H7 (cell line): ENCODE measurements around the gene TSPO. TPM values are rescaled to one million over a fixed set of nuclear protein-coding genes. Genes with fewer than 3 reads are reported as not detected.

Experiments used
- DNase-seq: peaks from one replicate; pipeline ENCODE4 v3.0.0; 2012
- H3K27me3 ChIP-seq: 2 replicates; pipeline ENCODE4 v1.6.0; 2011; ENCODE audit warnings: mild to moderate bottlenecking, low read length; ENCODE audit not compliant: control insufficient read depth, insufficient read depth
- H3K36me3 ChIP-seq: replicated peaks from 2 replicates; pipeline ENCODE4 v1.5.1; 2011; ENCODE audit warnings: low read length; ENCODE audit not compliant: control insufficient read depth, insufficient read depth
- H3K4me3 ChIP-seq: 2 replicates; pipeline ENCODE4 v1.5.1; 2011; ENCODE audit warnings: low read depth, mild to moderate bottlenecking, control low read depth, low read length, moderate library complexity; ENCODE audit not compliant: insufficient read depth
- total RNA-seq: library from RNA; depleted of rRNA; stranded (reverse); fragments of >200 nt; shearing (Covaris generic); gene quantifications from 2 replicates; pipeline ENCODE4 v1.2.3, GENCODE V29; 2014

Gene TSPO
- total RNA-seq, 1 experiment from 2014 or later, result 39.4 TPM

DNA sequence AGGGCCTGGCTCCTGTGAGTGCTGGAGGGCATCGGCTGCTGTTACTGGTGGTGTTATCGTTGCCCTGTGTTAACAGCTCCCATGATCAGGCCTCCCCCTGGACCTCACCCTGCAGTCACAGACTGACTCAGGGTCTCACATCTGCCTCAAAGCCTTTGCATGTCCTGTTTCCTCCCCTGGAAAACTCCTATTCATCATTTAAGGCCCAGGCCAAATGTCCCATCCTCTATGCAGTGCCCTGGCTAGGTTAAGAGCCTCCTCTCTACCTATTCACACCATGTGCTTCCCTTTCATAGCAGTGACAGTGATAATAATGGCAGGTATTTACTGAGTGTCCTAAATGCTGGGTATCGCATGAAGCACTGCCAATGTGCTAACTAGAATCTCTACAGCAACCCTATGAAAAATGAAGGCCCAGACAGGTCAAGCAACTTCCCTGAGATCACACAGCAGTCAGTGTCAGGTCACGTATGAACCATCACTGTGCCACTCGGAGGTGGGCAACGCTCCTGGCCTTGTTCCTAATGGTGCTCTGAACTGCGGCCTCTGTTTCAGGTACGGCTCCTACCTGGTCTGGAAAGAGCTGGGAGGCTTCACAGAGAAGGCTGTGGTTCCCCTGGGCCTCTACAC lies 9.3 kb downstream of the TSPO start:
- Histone ChIP-seq H3K27me3 (no peaks in the 10 kb centered on the region), H3K4me3 (no peak overlapping the region), H3K36me3 (no peaks in the 10 kb centered on the region)
- no peak for DNase-seq

DNA sequence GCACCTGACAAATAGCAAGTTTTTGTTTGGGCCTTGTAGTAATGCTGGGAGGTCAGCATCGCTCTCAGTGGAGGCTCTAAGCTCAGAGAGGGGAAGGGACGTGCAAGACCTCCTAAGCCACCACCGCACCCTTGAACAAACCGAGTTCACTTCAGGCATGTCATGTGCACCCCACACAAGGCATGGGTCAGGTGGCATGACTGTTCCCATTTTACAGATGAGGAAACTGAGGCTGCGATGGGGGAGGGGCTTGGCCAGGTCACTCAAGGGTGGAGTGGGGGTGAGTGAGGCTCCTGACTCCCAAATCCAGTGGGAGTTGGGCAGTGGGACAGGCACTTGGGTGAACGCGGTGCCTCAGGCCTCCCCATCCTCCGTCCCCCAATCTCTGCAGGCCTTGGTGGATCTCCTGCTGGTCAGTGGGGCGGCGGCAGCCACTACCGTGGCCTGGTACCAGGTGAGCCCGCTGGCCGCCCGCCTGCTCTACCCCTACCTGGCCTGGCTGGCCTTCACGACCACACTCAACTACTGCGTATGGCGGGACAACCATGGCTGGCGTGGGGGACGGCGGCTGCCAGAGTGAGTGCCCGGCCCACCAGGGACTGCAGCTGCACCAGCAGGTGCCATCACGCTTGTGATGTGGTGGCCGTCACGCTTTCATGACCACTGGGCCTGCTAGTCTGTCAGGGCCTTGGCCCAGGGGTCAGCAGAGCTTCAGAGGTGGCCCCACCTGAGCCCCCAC lies 11.2 kb downstream of the TSPO start:
- H3K27me3 ChIP-seq, result no peaks in the 10 kb centered on the region
- no peaks in the 10 kb centered on the region; the same call in 1 of the 2 replicates for H3K36me3 ChIP-seq
- H3K4me3 ChIP-seq, result no peak overlapping the region
- DNase-seq, result no peak

DNA sequence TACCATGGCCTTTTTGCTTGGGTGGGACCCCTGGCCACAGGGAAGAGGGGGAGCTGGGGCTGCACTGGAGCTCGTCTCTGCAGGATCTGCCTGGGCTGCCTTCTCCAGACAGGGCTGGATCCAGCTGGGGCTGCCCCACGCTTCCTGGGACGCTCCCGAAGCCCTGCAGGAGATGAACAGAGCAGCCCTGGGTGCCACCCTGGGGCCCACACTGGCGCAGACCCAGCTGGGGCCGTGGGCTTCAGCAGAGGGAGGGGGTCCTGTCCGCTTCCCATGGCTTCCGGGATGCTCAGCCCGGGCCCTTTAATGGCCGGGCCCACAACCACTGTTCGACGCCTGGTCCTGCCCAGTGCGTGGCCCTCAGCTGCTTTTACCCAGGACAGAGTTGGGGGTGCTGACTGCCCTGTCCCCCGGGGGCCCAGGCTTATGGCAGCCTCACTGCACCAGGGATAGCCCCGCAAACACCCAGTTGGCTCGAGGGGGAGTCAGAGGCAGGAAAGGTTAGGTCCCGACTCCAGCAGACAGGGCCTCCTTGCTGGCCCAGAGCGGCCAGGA lies 12.0 kb downstream of the TSPO start:
- Histone ChIP-seq H3K4me3 (no peak overlapping the region), H3K36me3 (peaks cover 5% of the 10 kb centered on the region), H3K27me3 (no peaks in the 10 kb centered on the region)
- no peak for DNase-seq

DNA sequence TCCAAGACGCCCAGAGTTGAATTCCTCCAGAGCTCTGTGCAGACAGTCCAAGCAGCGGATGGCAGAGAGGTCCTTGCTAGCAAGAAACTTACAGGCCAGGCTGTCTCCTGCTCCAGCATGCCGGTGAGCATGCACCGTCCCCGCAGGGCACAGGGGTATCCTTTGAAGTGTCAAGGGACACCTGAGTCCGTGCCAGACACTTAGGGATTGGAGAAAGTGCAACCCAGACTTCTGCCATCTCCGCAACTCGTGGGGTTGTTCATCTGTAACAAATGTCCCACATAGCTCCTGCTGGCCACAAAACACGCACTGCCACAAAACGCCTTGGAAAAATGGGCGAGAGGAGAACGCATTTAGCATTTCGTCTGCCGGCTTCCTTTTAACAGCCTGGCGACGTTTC lies 13.3 kb downstream of the TSPO start:
- no peaks in the 10 kb centered on the region for H3K27me3 ChIP-seq
- H3K4me3 ChIP-seq, result no peak overlapping the region
- DNase-seq, result no peak
- H3K36me3 ChIP-seq, result peaks cover 7% of the 10 kb centered on the region

DNA sequence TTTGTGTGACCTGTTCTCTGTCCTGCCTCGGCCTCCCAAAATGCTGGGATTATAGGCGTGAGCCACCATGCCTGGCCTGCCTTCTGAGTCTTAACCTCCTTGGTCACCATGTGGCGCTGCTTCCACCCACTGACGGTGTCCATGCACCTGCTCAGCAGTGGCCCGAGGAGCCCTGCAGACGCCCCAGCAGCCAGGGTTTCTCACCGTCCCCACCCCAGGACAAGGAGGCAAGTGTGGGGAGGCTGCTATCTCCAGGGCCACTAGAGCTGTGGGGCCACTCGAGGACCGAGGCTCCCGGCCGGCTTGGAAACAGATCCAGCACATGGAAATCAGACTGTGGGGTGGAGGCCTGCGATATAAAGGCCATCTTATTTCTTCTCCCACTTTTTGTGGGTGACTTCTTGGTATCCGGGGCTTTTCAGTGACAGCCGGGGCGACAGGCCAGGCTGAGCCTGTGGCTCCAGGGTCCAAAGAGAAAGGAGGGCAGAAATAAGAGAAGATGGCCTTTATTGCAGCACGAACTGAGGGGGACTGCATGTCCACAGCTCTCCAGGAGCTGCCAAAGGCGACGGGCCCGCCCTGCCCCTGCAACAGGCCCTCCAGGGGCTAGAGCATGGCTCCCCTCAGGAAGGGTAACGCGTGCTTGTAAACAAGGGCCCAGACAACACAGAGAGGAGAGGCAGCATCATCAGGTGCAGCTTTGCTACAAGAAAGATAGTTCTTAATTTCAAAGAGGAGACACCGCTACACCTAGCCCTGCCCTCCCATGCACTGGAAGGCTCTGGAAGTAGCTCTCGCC lies 15.0 kb downstream of the TSPO start:
- Histone ChIP-seq H3K4me3 (no peak overlapping the region), H3K36me3 (peaks cover 10% of the 10 kb centered on the region), H3K27me3 (no peaks in the 10 kb centered on the region)
- DNase-seq, result no peak

DNA sequence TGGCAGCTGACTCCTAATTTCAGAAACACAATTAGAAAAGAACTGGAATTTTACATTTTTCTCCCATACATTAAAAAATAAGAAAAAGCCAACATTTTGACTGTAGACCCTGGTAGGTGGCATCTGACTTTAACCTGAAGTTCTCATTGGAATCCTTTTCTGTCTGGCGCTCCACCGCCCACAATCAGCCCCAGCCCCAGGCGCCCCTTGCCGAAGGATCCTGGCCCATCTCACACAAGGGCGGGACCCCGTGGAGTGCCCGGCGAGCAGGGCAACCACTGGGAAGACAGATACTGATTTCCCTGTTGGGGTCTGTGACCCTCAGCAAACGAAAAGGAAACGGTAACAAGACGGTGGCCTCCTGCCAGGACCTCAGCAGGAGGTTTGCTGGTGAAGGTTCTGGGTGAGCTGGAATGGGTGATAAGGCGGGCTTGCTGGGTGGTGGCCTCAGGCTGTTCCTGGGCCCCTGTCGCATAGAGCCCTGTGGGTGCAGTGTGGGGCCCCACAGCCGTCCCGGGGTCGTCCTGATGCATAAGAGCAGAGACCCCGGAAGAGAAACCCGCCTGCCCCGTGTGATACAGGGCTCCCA lies 15.7 kb downstream of the TSPO start:
- no peak for DNase-seq
- peaks cover 15% of the 10 kb centered on the region for H3K36me3 ChIP-seq
- H3K27me3 ChIP-seq, result no peaks in the 10 kb centered on the region
- H3K4me3 ChIP-seq, result no peak overlapping the region

DNA sequence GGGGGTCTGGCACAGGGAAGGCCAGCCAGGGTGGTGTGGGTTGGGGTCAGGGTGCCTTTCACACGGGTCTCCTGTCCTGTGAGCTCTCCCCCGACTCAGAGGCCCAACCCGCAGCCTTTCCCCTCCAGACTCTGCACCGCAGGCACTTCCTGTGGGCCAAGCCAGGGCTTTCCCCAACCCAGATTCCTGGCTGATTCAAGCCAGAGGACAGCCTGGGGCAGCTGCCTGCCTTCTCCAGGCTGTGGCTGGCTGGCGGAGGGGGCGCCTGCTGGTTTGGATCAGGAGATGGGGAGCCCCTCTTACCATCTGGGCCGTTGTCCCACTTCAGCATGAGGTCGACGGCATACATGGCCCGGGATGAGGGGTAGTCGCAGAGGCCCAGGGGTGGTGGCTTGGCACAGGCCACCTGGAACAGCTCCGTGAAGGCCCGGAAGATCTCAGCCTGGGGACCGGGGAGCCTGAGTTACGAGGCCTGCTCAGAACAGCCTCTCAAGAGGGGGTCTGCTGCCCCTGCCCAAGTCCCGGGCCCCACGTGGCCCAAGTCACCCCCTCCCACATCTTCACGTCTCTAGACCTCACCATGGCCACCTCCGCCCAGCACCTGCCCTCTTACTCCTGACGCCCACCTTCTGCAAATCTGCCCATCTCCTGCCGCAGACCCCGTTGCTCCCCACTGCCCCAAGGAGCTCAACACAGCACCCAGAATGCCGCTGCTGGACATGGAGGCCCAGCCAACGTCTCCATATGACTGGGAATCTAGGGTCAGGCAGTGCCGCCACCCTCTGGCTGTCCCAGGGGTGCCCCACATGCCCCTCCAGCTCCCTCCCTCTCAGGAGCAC lies 17.3 kb downstream of the TSPO start:
- H3K27me3 ChIP-seq, result no peaks in the 10 kb centered on the region
- peaks cover 24% of the 10 kb centered on the region for H3K36me3 ChIP-seq
- DNase-seq, result no peak
- no peak overlapping the region for H3K4me3 ChIP-seq

DNA sequence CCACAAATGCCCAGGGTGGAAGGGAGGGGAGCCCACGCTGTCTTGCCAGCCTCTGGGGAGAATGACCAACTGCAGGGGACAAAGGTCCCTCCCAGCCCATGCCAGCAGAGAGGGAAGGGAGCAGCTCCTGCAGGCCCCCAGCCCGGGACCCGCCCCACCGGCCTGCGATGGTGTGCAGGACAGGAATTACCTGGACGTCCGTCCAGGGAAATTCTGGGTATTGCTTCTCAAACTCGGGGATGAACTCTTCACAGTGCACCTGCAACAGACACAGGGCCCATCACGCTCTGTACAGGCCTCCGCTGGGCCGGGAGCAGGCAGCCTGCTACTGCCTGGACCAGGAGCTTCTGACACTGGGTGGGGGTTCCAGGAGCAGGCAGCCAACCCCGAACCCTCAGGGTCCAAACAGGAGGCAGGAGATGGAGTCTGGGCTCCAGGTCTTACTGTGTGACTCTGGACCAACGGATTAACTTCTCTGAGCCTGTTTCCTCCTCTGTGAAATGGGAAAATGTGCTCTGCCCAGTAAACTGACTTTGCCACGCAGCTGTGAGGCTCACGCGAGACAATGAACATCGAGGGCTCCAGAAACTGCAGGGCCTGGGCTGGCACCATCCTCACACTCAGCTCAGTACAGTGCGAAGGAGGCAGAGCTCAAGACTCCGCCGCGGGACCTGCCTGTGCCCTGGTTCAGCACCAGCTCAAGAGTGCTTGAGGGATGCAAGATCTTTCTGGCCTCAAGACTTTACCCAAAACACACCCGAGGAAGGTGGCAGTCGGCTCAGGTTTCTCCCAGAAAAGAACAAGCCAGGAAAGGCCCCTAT lies 18.2 kb downstream of the TSPO start:
- H3K36me3 ChIP-seq, result peaks cover 30% of the 10 kb centered on the region
- no peak for DNase-seq
- H3K4me3 ChIP-seq, result no peak overlapping the region
- H3K27me3 ChIP-seq, result no peaks in the 10 kb centered on the region

DNA sequence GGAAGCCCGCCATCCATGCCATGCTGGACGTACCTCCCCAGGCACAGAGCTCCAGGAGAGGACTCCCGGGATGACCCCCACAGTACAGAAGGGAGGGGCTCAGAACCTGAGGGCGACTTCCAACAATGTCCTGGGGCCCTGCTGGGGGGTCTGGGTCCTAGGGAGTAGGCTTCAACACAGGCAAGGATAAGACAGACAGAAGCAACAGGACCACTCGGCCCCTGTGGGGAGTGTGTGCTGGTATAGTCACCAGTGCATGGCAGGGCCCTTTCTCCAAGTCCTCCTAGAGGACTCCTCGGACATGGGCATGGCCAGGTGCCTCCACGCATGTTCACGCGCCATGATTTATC lies 18.7 kb downstream of the TSPO start:
- no peak for DNase-seq
- H3K27me3 ChIP-seq, result no peaks in the 10 kb centered on the region
- H3K36me3 ChIP-seq, result peaks cover 35% of the 10 kb centered on the region
- no peak overlapping the region for H3K4me3 ChIP-seq

DNA sequence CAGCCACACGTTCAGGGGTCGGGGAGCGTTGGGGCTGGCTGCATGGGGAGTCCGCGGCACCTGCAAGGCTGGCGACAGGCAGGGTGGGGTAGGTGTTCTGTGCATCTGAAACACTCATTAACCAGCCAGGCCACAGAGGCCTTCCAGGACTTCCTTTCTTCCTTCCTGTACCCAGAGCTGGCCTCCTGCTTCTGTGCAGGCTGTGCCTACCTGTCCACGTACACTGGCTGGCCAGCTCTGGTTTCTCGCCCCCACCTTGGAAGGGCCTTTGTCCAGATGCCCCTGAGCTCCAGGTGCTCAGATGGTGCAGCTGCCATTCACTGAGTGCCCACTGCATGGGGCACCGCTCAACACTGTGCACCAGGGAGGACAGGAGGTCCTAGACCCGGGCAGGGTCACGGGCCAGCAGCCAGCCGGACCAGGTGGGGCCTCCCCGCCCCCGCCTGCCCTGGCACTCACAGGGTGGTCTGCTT lies 19.7 kb downstream of the TSPO start:
- Histone ChIP-seq H3K27me3 (no peaks in the 10 kb centered on the region), H3K36me3 (peaks cover 38% of the 10 kb centered on the region), H3K4me3 (no peak overlapping the region)
- no peak for DNase-seq

DNA sequence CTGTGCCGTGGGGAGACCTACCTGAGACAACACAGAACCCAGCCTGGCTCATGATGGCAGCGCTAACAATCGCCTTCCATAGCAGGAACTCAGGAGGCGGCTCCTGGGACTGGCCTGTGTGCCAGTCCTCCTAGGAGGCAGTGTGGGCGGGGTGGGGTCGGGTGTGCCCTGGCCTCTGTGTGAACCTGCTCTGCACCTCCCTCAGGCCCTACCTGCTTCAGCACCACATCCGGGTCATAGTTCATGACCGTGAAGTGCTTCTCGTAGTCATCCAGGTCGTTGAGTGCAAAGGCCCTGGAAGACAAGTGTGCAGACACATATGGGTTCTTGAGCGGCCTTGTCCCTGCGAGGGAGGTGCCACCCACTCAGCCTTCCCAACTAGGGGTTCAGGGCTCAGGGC lies 20.2 kb downstream of the TSPO start:
- Histone ChIP-seq H3K27me3 (no peaks in the 10 kb centered on the region), H3K36me3 (peaks cover 38% of the 10 kb centered on the region), H3K4me3 (no peak overlapping the region)
- no peak for DNase-seq

DNA sequence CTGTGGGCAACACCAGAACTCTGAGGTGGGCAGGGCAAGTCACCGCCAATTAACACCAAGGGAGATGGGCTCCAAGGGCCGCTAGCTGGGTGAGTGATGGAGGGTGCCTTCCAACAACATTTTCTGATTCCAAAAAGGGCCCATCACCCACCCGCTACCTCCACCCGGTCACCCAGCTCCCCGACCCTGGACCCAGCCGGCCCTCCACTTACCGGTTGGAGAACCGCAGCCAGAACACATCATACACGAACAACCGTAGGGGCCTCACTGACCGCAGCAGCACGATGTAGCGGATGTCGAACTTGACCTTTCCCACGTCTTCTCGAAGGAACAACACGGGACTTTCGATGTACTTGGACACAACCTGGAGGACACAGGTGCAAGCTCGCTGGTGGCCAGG lies 20.8 kb downstream of the TSPO start:
- DNase-seq, result no peak
- Histone ChIP-seq H3K27me3 (no peaks in the 10 kb centered on the region), H3K36me3 (peaks cover 38% of the 10 kb centered on the region), H3K4me3 (no peak overlapping the region)

DNA sequence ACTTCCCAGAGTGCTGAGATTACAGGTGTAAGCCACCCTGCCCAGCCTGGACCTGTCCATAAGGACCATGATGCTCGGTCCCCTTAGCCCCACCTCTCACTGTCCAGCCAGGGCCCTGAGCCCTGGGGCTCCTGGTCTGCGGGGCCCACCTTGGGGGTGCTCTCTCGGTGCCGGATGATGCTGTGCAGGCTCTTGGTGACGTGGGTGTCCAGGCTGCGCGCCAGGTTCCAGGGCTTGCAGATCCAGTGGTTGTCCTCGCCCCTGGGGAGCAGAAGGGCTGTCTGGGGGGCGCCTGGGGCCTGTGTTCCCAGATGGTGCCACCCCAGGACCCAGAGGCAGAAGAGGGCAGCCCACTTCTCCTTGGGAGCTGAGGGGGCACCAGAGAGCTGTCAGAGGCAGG lies 22.2 kb downstream of the TSPO start:
- Histone ChIP-seq H3K4me3 (no peak overlapping the region), H3K27me3 (no peaks in the 10 kb centered on the region), H3K36me3 (peaks cover 35% of the 10 kb centered on the region)
- no peak for DNase-seq
